GM12878 (cell line): ENCODE measurements around the gene TEX2.

Source experiments
- CEBPB ChIP-seq, 2 experiments: fragments of 150-350 bp in 1 of 2; IDR thresholded peaks; 2 replicates each; pipeline ENCODE4 v1.6.1; 2012 to 2014; ENCODE audit warnings: low read depth in 2 of 2, low read length in 2 of 2, borderline replicate concordance in 1 of 2, inconsistent platforms in 1 of 2
- CHD2 ChIP-seq: IDR thresholded peaks from 2 replicates; pipeline ENCODE4 v1.6.1; 2011; ENCODE audit warnings: low read depth, low read length, improper control_type of control experiment, borderline replicate concordance
- GABPA ChIP-seq: IDR thresholded peaks from 2 replicates; pipeline ENCODE4 v1.6.1; 2014; ENCODE audit warnings: antibody characterized with exemption, low read depth, mild to moderate bottlenecking, inconsistent platforms
- HDGF ChIP-seq: fragments of 450-650 bp; IDR thresholded peaks from 2 replicates; pipeline ENCODE4 v1.6.1; 2016; ENCODE audit warnings: antibody characterized with exemption
- NRF1 ChIP-seq: conservative IDR thresholded peaks from 2 replicates; pipeline ENCODE4 v1.6.1; 2011; ENCODE audit warnings: mild to moderate bottlenecking, low read depth, low read length, improper control_type of control experiment
- POLR2A ChIP-seq: IDR thresholded peaks from 2 replicates; pipeline ENCODE4 v1.6.1; 2011; ENCODE audit warnings: low read depth, mild to moderate bottlenecking, low read length
- TCF12 ChIP-seq: IDR thresholded peaks from 2 replicates; pipeline ENCODE4 v1.6.1; 2011; ENCODE audit warnings: low read depth, mild to moderate bottlenecking, low read length
- TF ChIP-seq, protein P1 (sequence below), 3 experiments: IDR thresholded peaks in 2 of 3; conservative IDR thresholded peaks in 1 of 3; 2 replicates each; pipeline ENCODE4 v1.5.1; 2011; ENCODE audit warnings: low read depth in 3 of 3, low read length in 3 of 3, mild to moderate bottlenecking in 3 of 3, control low read depth in 2 of 3, moderate library complexity in 2 of 3, inconsistent platforms in 1 of 3, mixed read lengths in 1 of 3; ENCODE audit not compliant: control insufficient read depth in 2 of 3, insufficient read depth in 1 of 3; ENCODE audit errors: extremely low read depth in 1 of 3
- TF ChIP-seq, protein P2 (sequence below): IDR thresholded peaks from 2 replicates; pipeline ENCODE4 v1.6.1; 2011; ENCODE audit warnings: low read depth, low read length, improper control_type of control experiment, borderline replicate concordance

GRCh38 chr17:64145375-64145750 is 117.7 kb downstream of the TEX2 start:
- TF ChIP-seq, protein P1, sequence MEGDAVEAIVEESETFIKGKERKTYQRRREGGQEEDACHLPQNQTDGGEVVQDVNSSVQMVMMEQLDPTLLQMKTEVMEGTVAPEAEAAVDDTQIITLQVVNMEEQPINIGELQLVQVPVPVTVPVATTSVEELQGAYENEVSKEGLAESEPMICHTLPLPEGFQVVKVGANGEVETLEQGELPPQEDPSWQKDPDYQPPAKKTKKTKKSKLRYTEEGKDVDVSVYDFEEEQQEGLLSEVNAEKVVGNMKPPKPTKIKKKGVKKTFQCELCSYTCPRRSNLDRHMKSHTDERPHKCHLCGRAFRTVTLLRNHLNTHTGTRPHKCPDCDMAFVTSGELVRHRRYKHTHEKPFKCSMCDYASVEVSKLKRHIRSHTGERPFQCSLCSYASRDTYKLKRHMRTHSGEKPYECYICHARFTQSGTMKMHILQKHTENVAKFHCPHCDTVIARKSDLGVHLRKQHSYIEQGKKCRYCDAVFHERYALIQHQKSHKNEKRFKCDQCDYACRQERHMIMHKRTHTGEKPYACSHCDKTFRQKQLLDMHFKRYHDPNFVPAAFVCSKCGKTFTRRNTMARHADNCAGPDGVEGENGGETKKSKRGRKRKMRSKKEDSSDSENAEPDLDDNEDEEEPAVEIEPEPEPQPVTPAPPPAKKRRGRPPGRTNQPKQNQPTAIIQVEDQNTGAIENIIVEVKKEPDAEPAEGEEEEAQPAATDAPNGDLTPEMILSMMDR (IDR thresholded peaks at IDR 0.05 in 2 of 3, conservative IDR thresholded peaks at IDR 0.05 in 1 of 3; ENCODE audit: control insufficient read depth in 2 of 3, extremely low read depth in 1 of 3, insufficient read depth in 1 of 3, low read depth in 3 of 3, low read length in 3 of 3), result no peak
- TF ChIP-seq, protein P2, sequence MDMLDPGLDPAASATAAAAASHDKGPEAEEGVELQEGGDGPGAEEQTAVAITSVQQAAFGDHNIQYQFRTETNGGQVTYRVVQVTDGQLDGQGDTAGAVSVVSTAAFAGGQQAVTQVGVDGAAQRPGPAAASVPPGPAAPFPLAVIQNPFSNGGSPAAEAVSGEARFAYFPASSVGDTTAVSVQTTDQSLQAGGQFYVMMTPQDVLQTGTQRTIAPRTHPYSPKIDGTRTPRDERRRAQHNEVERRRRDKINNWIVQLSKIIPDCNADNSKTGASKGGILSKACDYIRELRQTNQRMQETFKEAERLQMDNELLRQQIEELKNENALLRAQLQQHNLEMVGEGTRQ, result no peak
- no peak for TF ChIP-seq CEBPB (IDR thresholded peaks at IDR 0.05; ENCODE audit: borderline replicate concordance in 1 of 2, low read depth in 2 of 2, low read length in 2 of 2)
- TF ChIP-seq GABPA, result no peak
- TF ChIP-seq TCF12, result no peak
- no peak for TF ChIP-seq NRF1
- TF ChIP-seq CHD2, result no peak
- TF ChIP-seq POLR2A, result no peak
- TF ChIP-seq HDGF, result no peak
